Progenitor cell of endocrine pancreas (in vitro differentiated cells): ENCODE data around the gene NCOA1. TPM values are rescaled to one million over a fixed set of nuclear protein-coding genes. Genes with fewer than 3 reads are reported as not detected.

Source experiments
- DNase-seq: peaks from one replicate; pipeline ENCODE4 v3.0.0; 2021; ENCODE audit warnings: low spot score; ENCODE audit not compliant: unreplicated experiment
- H3K27ac Mint-ChIP-seq: 2 replicates; pipeline ENCODE4 v1.8.0; 2021; ENCODE audit warnings: mild to moderate bottlenecking, moderate library complexity, mixed read lengths
- H3K27me3 Mint-ChIP-seq: 2 replicates; pipeline ENCODE4 v1.8.0; 2021; ENCODE audit warnings: mixed read lengths
- H3K36me3 Mint-ChIP-seq: 2 replicates; pipeline ENCODE4 v1.8.0; 2022; ENCODE audit warnings: mixed read lengths; ENCODE audit not compliant: insufficient read depth
- H3K4me1 Mint-ChIP-seq: 2 replicates; pipeline ENCODE4 v1.8.0; 2021; ENCODE audit warnings: low read depth, mixed read lengths
- H3K4me3 Mint-ChIP-seq: 2 replicates; pipeline ENCODE4 v1.8.0; 2021; ENCODE audit warnings: low read depth, mild to moderate bottlenecking, moderate library complexity, mixed read lengths
- H3K9me3 Mint-ChIP-seq: 2 replicates; pipeline ENCODE4 v1.8.0; 2021; ENCODE audit warnings: low read depth, mixed read lengths
- CTCF ChIP-seq: fragments of 200-600 bp; sonication (generic); IDR thresholded peaks from one replicate; pipeline ENCODE4 v1.5.0; 2021; ENCODE audit warnings: antibody characterized with exemption, mild to moderate bottlenecking; ENCODE audit not compliant: unreplicated experiment
- total RNA-seq: library from RNA; stranded (reverse); gene quantifications from 2 replicates; pipeline ENCODE4 v1.2.1, GENCODE V29; 2021

The NCOA1 gene
- total RNA-seq, 1 donor from 2014 or later: 32.3 TPM

GRCh38 chr2:24742730-24743129, 251.7 kb downstream of the NCOA1 start:
- H3K27ac Mint-ChIP-seq: no peak overlapping the region
- no peak for DNase-seq
- no peaks in the 10 kb centered on the region for H3K9me3 Mint-ChIP-seq
- TF ChIP-seq CTCF: no peak
- no peaks in the 10 kb centered on the region for H3K27me3 Mint-ChIP-seq
- no peak overlapping the region for H3K4me3 Mint-ChIP-seq
- no peaks in the 10 kb centered on the region for H3K4me1 Mint-ChIP-seq
- peaks cover 4% of the 10 kb centered on the region for H3K36me3 Mint-ChIP-seq

- Mint-ChIP-seq H3K4me3 (no peak overlapping the region), H3K27me3 (no peaks in the 10 kb centered on the region), H3K9me3 (no peaks in the 10 kb centered on the region), H3K36me3 (peaks cover 4% of the 10 kb centered on the region), H3K27ac (no peak overlapping the region), H3K4me1 (no peaks in the 10 kb centered on the region)
- DNase-seq: no peak
- TF ChIP-seq CTCF: no peak
Measured at GRCh38 chr2:24743924-24744323, 252.9 kb downstream of the NCOA1 start.

- TF ChIP-seq CTCF: no peak
- DNase-seq: no peak
- no peak overlapping the region for H3K4me3 Mint-ChIP-seq
- H3K4me1 Mint-ChIP-seq: no peaks in the 10 kb centered on the region
- H3K9me3 Mint-ChIP-seq: no peaks in the 10 kb centered on the region
- H3K36me3 Mint-ChIP-seq: peaks cover 5% of the 10 kb centered on the region
- no peak overlapping the region for H3K27ac Mint-ChIP-seq
- no peaks in the 10 kb centered on the region for H3K27me3 Mint-ChIP-seq
Measured at GRCh38 chr2:24744356-24744755, 253.3 kb downstream of the NCOA1 start.

- Mint-ChIP-seq H3K4me1 (no peaks in the 10 kb centered on the region), H3K27me3 (no peaks in the 10 kb centered on the region), H3K4me3 (no peak overlapping the region), H3K9me3 (no peaks in the 10 kb centered on the region), H3K36me3 (peaks cover 7% of the 10 kb centered on the region), H3K27ac (no peak overlapping the region)
- no peak for TF ChIP-seq CTCF
- no peak for DNase-seq
Measured at GRCh38 chr2:24745825-24746224, 254.8 kb downstream of the NCOA1 start.

GRCh38 chr2:24747299-24747698, 256.2 kb downstream of the NCOA1 start:
- H3K36me3 Mint-ChIP-seq: peaks cover 9% of the 10 kb centered on the region
- H3K4me3 Mint-ChIP-seq: no peak overlapping the region
- H3K27ac Mint-ChIP-seq: no peak overlapping the region
- no peak for TF ChIP-seq CTCF
- DNase-seq: no peak
- H3K27me3 Mint-ChIP-seq: no peaks in the 10 kb centered on the region
- no peaks in the 10 kb centered on the region for H3K9me3 Mint-ChIP-seq
- no peaks in the 10 kb centered on the region for H3K4me1 Mint-ChIP-seq
